GM04503 (cell line): ENCODE data around the gene PIM1.
"Not testable (repeated sequence)": the region's sequence is repeated elsewhere in the genome, so short reads cannot be mapped to it uniquely, and the experiment has no call there.

ENCODE experiments used
- DNase-seq: peaks from one replicate; pipeline ENCODE4 v3.0.0-alpha.2; 2012; ENCODE audit warnings: low read depth

Gene PIM1

DNA sequence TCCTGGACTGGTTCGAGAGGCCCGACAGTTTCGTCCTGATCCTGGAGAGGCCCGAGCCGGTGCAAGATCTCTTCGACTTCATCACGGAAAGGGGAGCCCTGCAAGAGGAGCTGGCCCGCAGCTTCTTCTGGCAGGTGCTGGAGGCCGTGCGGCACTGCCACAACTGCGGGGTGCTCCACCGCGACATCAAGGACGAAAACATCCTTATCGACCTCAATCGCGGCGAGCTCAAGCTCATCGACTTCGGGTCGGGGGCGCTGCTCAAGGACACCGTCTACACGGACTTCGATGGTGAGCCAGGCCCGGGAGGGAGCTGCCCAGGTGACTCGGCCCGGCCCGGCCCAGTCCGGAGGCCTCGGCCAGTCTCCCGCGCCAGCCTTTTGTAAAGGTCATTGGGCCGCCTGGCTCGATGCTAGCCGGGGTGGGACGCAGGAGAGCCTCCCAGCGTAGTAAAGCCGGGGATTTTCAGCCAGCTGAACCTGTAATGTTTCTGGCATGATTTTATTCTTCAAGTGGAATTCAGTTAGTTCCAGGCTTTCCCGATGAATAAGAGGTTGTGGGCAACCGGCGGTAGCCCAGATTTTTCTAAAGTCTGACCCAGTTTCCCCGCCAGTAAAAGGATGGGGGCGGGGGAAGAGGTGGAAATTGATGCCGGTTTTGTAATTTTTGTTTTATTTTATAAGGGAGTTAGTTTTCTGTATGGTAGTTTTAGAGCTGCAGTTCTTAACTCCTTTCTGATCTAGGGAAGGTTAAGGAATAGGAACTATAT is 1.4 kb downstream of the PIM1 start:
- peak; percentile 13 for DNase-seq

DNA sequence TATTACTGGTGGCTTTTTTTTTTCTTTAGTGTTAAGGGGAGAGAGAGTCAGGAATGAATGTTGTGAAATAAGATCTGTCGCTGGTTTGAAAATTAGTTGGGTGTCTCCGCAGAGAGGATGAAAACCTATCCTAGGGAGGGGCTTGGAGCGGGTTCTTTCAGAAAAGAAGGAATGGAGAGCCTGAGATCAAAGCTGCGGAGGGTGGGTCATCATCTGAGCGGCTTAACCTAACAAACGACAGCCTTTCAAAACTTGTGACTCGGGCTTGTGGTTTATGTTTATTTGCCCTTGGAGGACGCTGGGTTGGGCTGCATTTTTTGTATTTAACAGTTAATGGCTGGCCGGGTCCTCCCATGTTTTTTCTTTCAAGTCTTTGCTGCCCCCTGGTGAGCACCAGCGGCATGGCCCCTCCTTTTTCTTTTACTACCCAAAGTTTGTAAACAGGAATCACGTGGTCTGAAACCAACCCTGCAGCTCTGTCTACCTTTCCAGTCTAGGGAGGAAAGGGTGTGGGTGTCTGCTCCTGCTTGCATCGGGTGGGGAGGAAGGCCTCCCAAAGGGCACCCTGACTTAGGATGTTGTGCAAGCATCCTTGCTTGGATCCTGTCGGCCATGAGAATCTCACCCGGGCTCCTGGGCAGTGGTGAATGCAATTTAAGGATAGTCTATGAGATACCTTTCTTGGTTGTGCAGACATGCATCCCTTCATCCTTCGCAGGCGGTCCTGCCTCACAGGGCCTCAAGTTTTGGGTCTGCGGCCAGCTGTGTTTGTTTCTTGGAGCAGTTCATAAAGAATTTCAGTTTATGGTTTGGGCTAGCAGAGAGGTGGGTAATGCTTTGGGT is 2.2 kb downstream of the PIM1 start:
- DNase-seq, result peak; percentile 81

DNA sequence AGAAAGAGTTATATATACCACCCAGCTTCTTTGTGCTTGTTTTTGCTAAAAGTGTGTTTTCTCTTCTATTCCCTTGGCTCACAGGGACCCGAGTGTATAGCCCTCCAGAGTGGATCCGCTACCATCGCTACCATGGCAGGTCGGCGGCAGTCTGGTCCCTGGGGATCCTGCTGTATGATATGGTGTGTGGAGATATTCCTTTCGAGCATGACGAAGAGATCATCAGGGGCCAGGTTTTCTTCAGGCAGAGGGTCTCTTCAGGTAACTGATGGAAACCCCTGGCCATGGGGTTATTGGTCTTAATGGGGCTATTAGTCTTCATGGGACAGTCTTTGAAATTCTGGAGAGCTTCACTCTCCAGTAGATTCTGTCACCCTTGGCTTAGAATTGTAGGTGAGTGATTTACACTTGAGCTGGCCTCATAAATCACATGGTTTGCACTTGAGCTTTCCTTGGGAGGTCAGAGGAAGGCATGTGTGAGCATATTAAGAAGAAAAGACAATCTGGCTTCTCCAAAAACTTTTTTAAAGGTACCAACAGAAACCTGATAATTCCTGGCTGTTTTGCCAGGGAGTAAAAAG is 3.0 kb downstream of the PIM1 start:
- no peak for DNase-seq

DNA sequence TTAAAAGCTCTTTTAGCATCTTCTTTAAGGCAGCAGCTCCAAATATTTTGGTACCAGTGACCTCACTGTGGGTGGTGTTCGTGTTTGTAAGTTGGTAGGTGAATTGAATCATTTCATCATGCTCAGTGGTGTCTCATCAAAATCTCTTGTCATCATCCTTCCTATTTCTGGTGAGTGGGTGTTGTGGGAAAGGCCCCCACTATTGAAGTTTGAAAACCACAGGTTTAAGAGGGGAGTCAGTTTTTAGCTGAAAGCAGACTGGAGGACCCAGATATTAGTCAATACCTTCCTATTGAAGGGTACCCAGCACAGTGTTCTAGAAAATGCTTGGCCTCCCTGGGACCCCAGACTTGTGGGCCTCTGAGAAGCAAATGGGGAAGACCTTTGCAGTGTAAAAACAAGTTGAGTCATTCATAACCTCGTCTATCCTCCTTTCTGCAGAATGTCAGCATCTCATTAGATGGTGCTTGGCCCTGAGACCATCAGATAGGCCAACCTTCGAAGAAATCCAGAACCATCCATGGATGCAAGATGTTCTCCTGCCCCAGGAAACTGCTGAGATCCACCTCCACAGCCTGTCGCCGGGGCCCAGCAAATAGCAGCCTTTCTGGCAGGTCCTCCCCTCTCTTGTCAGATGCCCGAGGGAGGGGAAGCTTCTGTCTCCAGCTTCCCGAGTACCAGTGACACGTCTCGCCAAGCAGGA is 3.7 kb downstream of the PIM1 start:
- DNase-seq, result no peak

DNA sequence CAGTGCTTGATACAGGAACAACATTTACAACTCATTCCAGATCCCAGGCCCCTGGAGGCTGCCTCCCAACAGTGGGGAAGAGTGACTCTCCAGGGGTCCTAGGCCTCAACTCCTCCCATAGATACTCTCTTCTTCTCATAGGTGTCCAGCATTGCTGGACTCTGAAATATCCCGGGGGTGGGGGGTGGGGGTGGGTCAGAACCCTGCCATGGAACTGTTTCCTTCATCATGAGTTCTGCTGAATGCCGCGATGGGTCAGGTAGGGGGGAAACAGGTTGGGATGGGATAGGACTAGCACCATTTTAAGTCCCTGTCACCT is 4.2 kb downstream of the PIM1 start:
- DNase-seq, result no peak

DNA sequence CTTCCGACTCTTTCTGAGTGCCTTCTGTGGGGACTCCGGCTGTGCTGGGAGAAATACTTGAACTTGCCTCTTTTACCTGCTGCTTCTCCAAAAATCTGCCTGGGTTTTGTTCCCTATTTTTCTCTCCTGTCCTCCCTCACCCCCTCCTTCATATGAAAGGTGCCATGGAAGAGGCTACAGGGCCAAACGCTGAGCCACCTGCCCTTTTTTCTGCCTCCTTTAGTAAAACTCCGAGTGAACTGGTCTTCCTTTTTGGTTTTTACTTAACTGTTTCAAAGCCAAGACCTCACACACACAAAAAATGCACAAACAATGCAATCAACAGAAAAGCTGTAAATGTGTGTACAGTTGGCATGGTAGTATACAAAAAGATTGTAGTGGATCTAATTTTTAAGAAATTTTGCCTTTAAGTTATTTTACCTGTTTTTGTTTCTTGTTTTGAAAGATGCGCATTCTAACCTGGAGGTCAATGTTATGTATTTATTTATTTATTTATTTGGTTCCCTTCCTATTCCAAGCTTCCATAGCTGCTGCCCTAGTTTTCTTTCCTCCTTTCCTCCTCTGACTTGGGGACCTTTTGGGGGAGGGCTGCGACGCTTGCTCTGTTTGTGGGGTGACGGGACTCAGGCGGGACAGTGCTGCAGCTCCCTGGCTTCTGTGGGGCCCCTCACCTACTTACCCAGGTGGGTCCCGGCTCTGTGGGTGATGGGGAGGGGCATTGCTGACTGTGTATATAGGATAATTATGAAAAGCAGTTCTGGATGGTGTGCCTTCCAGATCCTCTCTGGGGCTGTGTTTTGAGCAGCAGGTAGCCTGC is 4.8 kb downstream of the PIM1 start:
- no peak for DNase-seq

DNA sequence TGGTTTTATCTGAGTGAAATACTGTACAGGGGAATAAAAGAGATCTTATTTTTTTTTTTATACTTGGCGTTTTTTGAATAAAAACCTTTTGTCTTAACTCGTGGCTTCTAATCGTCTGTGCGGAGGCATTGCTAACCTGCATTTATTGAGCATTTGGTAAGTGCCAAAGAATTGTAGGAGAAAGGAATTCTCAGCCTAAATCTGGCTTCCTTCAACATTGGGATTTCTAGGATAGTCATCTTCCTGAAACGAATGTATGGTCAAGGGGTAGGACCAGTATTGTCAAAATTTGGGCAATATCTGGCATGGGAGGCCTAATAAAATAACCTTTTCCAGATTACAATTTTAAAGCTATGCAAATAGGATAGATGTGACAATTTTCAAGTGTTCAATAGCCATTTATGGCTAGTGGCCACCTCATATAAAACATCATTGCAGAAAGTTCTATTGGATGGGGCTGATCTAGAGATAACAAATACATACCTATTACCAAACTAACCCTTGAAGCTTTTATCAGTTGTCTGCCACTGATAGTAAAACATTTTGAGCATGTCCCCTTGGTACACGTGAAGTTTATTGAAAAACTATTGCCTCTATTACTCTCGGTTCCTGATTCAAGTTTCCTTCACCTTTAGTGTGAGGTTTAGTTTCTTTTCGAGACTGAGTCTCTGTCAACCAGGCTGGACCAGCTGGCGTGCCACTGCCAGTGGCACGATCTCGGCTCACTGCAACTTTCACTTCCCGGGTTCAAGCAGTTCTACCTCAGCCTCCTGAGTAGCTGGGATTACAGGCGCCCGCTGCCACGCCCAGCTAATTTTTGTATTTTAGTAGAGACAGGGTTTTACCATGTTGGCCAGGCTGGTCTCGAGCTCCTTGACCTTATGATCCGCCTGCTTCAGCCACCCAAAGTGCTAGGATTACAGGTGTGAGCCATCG is 5.6 kb downstream of the PIM1 start:
- no peak for DNase-seq

DNA sequence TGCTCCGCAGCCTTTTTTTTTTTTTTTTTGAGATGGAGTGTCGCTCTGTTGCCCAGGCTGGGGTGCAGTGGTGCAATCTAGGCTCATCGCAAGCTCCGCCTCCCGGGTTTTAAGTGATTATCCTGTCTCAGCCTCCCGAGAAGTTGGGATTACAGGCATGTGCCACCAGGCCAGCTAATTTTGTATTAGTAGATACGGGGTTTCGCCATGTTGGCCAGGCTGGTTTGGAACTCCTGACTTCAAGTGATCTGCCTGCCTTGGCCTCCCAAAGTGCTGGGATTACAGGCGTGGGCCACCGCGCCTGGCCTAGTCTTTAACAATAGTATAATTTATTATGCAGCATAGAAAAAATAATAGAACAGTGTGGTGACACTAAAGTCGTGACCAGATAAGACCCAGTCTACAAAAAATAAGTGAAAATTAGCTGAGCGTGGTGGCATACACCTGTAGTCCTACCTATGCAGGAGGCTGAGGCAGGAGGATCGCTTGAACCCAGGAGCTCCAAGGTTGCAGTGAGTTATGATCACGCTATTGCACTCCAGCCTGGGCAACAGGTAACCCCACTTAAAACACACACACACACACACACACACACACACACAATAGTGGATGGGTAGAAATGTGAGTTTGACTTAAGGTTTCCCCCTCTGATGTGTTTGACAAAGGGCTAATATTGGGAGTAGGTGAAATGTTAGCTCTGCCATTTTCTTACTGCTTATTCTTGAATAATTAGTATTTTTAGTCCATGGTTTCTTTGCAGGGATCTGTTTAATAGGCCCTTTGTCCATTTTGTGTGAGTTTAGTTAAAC is 6.5 kb downstream of the PIM1 start:
- DNase-seq, result no peak

DNA sequence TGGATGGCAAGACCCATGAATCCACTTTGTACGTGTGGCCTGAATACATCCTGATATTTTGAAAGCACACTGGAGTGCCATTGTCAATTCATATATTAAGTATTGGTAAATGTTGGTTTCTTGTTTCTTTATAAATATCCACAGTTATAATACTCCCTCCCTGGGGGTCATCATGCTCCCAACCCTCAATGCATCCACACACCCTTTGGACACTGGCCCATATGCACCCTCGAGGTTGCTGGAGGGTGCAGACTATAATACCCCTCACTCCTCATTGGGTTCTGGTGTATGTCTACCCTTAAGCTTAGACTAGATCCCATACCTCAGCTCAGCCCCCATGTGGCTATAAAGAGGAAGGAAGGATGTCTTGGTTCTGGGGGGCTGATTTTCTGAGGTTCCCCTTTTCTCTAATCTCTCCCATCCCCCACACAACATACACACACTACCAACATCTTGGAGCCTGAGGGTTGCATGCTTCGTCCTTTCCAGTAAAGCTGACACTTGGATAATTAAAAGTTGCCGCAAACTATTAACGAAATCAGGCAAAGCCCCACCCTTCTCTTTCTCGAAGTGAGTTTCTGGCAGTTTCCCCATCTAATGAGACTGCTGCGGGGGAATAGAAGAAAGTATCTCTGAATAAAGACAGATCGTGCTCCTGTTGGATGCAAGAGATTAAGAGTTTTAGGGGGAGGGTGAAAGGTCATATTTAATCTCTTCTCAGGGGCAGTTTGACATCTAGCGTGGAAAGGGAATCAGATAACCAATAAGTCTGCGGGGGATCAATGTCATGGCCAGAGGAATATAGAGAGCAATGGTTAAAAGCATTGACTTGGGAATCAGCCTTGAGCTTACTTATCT is 7.4 kb downstream of the PIM1 start:
- no peak for DNase-seq

DNA sequence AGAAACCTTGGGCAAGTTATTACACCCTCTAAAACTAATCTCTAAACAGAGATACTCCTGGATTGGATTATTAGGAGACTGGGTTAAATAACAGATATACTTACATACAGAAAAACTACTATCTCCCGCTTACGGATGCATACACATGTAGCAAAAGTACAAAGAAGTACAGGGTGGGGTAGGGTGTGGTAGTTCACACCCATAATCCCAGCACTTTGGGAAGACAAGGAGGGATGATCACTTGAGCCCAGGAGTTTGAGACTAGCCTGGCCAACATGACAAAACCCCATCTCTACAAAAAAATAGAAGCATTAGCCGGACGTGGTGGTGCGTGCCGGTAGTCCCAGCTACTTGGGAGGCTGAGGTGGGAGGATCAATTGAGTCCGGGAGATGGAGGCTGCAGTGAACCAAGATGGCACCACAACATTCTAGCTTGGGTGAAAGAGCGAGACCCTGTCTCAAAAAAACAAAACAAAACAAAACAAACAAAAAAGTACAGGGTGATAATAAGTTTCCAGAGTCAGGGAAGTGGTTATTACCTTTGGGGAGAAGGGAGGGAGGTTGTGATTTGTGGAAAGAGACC is 8.1 kb downstream of the PIM1 start:
- DNase-seq, result no peak

DNA sequence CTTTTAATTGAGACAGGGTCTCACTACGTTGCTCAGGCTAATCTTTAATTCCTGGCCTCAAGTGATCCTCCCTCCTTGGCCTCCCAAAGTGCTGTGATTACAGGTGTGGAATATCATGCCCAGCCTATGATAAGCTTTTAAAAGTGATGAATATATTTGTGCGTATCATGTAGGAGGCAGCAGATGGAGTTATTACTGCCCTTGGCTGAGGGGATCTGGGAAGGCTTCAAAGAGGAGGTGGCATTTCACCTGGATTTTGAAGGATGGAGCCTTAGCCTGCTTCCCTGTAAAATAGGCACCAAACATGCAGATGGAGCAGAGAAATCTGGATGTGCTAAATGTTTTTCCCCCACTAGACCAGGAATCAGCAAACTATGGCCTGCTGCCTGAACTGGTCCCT is 10.1 kb downstream of the PIM1 start:
- no peak for DNase-seq

DNA sequence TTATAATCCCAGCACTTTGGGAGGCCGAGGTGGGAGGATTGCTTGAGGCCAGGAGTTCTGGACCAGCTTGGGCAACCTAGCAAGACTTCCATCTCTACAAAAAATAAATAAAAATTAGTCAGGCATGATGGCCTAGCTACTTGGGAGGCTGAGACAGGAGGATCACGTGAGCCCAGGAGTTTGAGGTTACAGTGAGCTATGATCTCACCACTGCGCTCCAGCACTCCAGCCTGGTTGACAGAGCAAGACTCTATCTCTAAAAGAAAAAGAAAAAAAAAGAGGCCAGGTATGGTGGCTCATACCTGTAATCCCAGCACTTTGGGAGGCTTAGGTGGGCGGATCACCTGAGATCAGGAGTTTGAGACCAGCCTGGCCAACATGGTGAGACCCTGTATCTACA is 10.7 kb downstream of the PIM1 start:
- not testable (repeated sequence) for DNase-seq

DNA sequence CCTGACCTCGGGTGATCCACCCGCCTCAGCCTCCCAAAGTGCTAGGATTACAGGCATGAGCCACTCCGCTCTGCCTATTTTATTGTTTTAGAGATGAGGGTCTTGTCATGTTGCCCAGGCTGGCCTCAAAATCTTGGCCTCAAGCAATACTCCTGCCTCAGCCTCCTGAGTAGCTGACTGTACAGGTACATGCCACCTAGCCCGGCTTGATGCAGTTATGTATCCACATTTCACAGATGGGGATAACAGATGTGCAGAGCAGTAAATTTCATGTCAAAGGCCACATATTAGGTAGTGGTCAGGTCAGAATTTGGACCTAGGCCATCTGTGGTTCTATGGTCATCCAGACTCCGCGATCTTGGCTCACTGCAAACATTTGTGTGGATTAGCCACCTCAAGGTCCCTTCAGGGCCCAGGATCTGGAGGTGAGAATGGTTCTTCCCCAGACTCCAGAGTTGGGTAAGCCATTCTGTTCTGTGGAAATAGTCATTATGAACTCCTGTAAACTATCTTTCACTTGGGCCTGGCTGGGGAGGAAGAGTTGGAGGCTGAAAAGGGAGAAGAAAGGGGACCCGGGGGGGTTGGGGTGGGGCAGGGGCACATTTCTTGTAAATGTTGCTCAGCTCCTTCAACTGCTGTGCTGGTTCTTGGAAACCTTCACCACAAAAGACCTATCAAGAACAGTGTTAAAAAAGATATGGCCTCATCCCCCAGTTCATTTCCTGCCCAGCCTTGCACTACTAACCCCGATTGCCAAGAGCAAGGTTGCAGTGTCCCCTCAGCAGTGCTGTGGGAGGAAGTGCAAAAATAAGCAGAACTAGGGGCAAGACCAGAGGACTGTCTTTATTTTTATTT is 13.0 kb downstream of the PIM1 start:
- DNase-seq, result no peak

DNA sequence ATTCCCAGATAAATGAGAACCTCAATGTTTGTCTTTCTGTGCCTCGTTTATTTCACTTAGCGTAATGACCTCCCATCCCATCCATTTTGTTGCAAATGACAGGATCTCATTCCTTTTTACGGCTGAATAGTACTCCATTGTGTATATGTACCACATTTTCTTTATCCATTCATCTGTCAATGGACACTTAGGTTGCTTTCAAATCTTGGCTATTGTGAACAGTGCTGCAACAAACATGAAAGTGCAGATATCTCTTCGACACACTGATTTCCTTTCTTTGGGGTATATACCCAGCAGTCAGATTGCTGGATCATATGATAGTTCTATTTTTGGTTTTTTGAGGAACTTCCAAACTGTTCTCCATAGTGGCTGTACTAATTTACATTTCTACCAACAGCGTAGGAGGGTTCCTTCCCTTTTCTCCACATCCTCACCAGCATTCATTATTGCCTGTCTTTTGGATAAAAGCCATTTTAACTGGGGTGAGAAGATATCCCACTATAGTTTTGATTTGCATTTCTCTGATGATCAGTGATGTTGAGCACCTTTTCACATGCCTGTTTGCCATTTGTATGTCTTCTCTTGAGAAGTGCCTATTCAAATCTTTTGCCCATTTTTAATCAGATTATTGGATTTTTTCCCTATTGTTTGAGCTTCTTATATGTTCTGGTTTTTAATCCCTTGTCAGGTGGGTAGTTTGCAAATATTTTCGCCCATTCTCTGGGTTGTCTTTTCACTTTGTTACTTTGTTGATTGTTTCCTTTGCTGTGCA is 16.2 kb downstream of the PIM1 start:
- DNase-seq, result not testable (repeated sequence)

DNA sequence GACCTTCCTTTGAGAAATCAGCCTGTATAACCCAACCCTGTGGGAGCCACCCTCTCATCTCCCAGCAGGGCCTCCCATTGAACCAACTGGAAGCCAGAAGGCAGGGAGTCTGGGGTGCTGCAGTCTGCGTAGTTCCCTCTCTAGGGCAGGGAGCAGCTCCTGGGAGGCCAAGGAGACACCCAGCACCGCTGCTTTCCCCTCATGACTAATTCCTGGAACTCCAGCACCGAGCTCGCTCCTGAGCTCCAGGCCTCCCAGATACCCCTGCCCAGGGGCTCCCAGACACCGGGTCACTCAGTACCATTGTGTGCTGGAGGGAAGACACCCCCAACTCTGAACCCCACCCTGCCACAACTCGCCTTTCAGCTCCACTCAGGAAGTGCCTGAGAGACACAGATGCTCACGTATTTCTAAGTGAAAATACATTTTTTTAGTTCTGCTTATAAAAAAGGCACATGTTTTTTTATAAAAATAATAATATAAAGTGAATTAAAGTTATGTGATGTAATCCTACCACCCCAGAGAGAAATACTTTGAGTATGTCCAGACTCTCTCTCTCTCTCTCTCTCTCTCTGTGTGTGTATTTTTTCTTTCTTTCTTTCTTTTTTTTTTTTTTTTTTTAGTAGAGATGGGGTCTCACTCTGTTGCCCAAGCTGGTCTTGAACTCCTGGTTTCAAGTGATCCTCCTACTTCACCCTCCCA is 17.5 kb downstream of the PIM1 start:
- no peak for DNase-seq

DNA sequence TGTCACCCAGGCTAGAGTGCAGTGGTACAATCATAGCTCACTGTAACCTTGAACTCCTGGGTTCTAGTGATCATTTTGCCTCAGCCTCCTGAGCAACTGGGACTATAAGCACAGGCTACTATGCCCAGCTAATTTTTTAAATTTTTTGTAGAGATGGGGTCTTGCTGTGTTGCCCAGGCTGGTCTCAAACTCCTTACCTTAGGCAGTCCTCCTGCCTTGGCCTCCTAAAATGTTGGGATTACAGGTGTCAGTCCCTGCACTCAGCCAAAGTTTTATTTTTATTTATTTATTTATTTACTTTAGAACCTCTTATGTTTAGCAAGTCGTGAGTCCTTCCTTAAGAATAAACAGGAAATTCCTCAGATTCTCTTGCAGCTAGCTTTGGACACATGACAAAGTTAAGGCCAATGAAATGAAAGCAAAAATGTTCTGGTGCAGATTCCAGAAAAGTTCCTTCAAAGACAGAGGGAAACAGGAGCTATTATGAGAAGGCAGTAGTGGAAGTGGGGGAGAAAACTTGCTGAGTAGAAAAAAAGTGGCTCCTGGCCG is 19.1 kb downstream of the PIM1 start:
- no peak for DNase-seq
